GM12892 (cell line): ENCODE measurements around the gene TAF11. TPM values are rescaled to one million over a fixed set of nuclear protein-coding genes. Genes with fewer than 3 reads are reported as not detected.
"Not testable (repeated sequence)": the region's sequence is repeated elsewhere in the genome, so short reads cannot be mapped to it uniquely, and the experiment has no call there.

ENCODE experiments used
- DNase-seq: peaks from one replicate; pipeline ENCODE4 v3.0.0; 2011; ENCODE audit not compliant: insufficient read length
- FAIRE-seq: peaks from 2 replicates; lab custom pipeline; 2011; peaks lifted over from hg19 to GRCh38; lab: Jason Lieb, UNC
- POLR2A ChIP-seq: IDR thresholded peaks from 2 replicates; pipeline ENCODE4 v1.6.1; 2011; ENCODE audit warnings: low read depth, low read length, control low read depth
- POLR2AphosphoS5 ChIP-seq: IDR thresholded peaks from 2 replicates; pipeline ENCODE4 v1.6.1; 2011; ENCODE audit warnings: low read depth, low read length, control low read depth
- TAF1 ChIP-seq: IDR thresholded peaks from 2 replicates; pipeline ENCODE4 v1.6.1; 2011; ENCODE audit warnings: low read depth, mild to moderate bottlenecking, control low read depth, low read length, borderline replicate concordance
- polyA plus RNA-seq: library from polyadenylated mRNA; unstranded; fragments of >200 nt; gene quantifications from one replicate; pipeline ENCODE4 v1.2.1, GENCODE V29; 2012; ENCODE audit warnings: missing spikeins, inconsistent platforms; ENCODE audit not compliant: missing spikeins

TAF11 gene
- polyA plus RNA-seq: 38.1 TPM

GRCh38 chr6:34887753-34888513 lies at the start of gene TAF11:
TSS of gene TAF11 (minus strand) at chr6:34888042. CDS start at chr6:34887957, 85 bp downstream.
- TF ChIP-seq TAF1 (peak; percentile 17), POLR2AphosphoS5 (peak; percentile 93), POLR2A (peak; percentile 88)
- FAIRE-seq (peak; percentile 84), DNase-seq (peak; percentile 81)

GRCh38 chr6:34934516-34934915 lies 46.7 kb upstream of the TAF11 start:
- no peak for FAIRE-seq
- TF ChIP-seq POLR2AphosphoS5 (no peak), TAF1 (no peak), POLR2A (no peak)
- DNase-seq: no peak

GRCh38 chr6:34932202-34932601 lies 44.4 kb upstream of the TAF11 start:
- not testable (repeated sequence) for FAIRE-seq, DNase-seq

- no peak for DNase-seq
- no peak for FAIRE-seq
- TF ChIP-seq POLR2AphosphoS5 (no peak), POLR2A (no peak), TAF1 (no peak)
Observed at GRCh38 chr6:34930221-34930620, 42.4 kb upstream of the TAF11 start.

- FAIRE-seq (no peak), DNase-seq (no peak)
- TF ChIP-seq TAF1 (no peak), POLR2AphosphoS5 (no peak), POLR2A (no peak)
Observed at GRCh38 chr6:34929241-34929978, 41.6 kb upstream of the TAF11 start.

GRCh38 chr6:34928695-34929094 lies 40.9 kb upstream of the TAF11 start:
- FAIRE-seq: no peak

GRCh38 chr6:34928220-34928619 lies 40.4 kb upstream of the TAF11 start:
- no peak for TF ChIP-seq POLR2AphosphoS5
- no peak for FAIRE-seq
- no peak for DNase-seq

More at GRCh38 chr6:34928695-34929094, 40.9 kb upstream of the TAF11 start:
- no peak for TF ChIP-seq TAF1
- no peak for TF ChIP-seq POLR2AphosphoS5
- TF ChIP-seq POLR2A: no peak
- DNase-seq: no peak

GRCh38 chr6:34926655-34927054 lies 38.8 kb upstream of the TAF11 start:
- no peak for TF ChIP-seq POLR2AphosphoS5
- TF ChIP-seq TAF1: no peak
- no peak for TF ChIP-seq POLR2A
- DNase-seq: no peak
- no peak for FAIRE-seq

GRCh38 chr6:34924831-34925625 lies 37.2 kb upstream of the TAF11 start:
- TF ChIP-seq POLR2A (no peak), TAF1 (no peak), POLR2AphosphoS5 (no peak)
- DNase-seq (no peak), FAIRE-seq (no peak)

GRCh38 chr6:34922177-34922663 lies 34.4 kb upstream of the TAF11 start:
- DNase-seq (no peak), FAIRE-seq (no peak)
- TF ChIP-seq POLR2A (no peak), TAF1 (no peak), POLR2AphosphoS5 (no peak)

GRCh38 chr6:34920097-34920496 lies 32.3 kb upstream of the TAF11 start:
- FAIRE-seq (no peak), DNase-seq (no peak)
- TF ChIP-seq POLR2A (no peak), POLR2AphosphoS5 (no peak)

- no peak for FAIRE-seq
- no peak for DNase-seq
- TF ChIP-seq POLR2AphosphoS5: no peak
- TF ChIP-seq TAF1: no peak
- TF ChIP-seq POLR2A: no peak
Observed at GRCh38 chr6:34919651-34920050, 31.8 kb upstream of the TAF11 start.
